ENCODE data around the gene SMCO3. TPM values are rescaled to one million over a fixed set of nuclear protein-coding genes. Genes with fewer than 3 reads are reported as not detected.
A peak's percentile ranks its signal among the peaks of the same experiment; 100 is the strongest.

SMCO3 gene
- total RNA-seq, 1 donor from 2014 or later, result not detected

DNA sequence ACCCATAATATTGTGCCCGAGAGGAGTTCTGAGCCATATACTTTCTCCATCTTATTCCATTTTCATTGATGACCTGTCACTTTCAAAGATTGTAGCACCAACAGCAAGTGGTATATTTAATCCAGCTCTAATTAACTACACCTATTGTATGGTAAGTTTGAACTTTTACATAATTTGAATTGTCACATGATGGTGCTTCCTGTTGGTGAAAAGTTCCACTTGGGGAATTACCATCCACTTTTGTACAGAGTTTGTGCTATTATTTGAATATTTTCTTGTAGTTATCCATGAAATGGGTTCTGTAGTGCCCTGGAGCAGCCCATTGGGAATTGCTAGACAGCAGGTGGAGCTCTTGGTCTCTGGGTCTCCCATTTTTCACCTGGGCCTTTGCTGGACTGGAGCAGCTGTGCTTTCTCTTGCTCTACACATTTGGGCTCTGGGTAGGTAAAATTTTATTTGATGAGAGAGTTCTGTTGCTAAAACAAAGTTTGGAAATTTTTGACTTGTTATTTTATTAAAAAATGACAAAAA lies 3.0 kb downstream of the SMCO3 start:
- Mint-ChIP-seq H3K27ac (no peak overlapping the region), H3K4me3 (no peak overlapping the region), H3K27me3 (no peaks in the 10 kb centered on the region), H3K4me1 (peaks cover 10% of the 10 kb centered on the region), H3K9me3 (no peaks in the 10 kb centered on the region), H3K36me3 (ENCODE audit: low read depth) (no peaks in the 10 kb centered on the region)
- intact Hi-C loops (cut with micrococcal nuclease), result no loop called here
- no peak for DNase-seq

DNA sequence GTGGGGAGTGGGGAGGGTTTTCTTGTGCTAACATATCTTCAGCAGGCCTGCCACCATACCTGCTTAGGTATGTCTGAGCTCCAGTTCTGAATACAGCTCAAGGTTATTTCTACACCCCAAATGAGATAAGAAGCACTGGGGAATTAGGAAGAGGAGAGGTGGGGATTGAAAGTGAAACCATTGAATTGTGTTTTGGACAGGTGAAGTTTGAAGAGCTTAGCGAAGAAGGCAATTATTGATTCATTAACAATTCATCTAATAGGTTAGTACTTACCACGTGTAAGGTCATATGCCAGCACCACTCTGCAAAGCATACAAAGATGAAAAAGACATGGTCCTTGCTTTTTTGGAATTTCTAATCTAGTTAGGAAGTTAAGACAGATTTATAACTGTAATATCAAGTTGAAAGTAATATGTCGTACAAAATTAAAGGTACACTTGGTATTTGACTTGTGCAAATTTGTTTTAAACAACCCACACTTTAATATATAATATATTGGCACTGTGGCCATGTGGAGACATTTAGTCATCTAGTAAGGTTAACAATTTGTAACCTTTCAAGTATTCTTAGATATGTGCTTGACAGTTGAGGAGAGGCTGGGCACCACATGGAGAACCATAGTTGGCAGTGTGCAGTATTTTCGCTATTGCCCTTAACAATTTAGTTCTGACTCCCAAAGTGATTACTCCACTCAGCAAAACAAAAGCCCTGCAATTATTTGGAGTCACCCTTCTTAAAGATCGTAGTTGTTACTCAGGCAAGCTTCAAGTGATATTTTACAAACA lies 3.6 kb downstream of the SMCO3 start:
- peaks cover 13% of the 10 kb centered on the region for H3K4me1 Mint-ChIP-seq
- intact Hi-C loops (cut with micrococcal nuclease), result no loop called here

GRCh38 chr12:14803830-14804160 lies 10.2 kb downstream of the SMCO3 start:
- Mint-ChIP-seq H3K4me1 (peaks cover 22% of the 10 kb centered on the region), H3K4me3 (no peak overlapping the region), H3K9me3 (no peaks in the 10 kb centered on the region), H3K27ac (no peak overlapping the region), H3K27me3 (no peaks in the 10 kb centered on the region), H3K36me3 (ENCODE audit: low read depth) (peaks cover 18% of the 10 kb centered on the region)
- intact Hi-C loops (cut with micrococcal nuclease), result loop anchor here (1.0 to 5.0 kb wide), 3 partner anchors 29 to 1079 kb away; partner anchors contain the start of genes ARHGDIB and STRAP
- no peak for DNase-seq

More for the DNA sequence above, 3.6 kb downstream of the SMCO3 start:
- no peak overlapping the region for H3K27ac Mint-ChIP-seq
- no peaks in the 10 kb centered on the region for H3K36me3 Mint-ChIP-seq (ENCODE audit: low read depth)
- H3K4me3 Mint-ChIP-seq, result no peak overlapping the region
- H3K9me3 Mint-ChIP-seq, result no peaks in the 10 kb centered on the region
- H3K27me3 Mint-ChIP-seq, result no peaks in the 10 kb centered on the region
- DNase-seq, result no peak

DNA sequence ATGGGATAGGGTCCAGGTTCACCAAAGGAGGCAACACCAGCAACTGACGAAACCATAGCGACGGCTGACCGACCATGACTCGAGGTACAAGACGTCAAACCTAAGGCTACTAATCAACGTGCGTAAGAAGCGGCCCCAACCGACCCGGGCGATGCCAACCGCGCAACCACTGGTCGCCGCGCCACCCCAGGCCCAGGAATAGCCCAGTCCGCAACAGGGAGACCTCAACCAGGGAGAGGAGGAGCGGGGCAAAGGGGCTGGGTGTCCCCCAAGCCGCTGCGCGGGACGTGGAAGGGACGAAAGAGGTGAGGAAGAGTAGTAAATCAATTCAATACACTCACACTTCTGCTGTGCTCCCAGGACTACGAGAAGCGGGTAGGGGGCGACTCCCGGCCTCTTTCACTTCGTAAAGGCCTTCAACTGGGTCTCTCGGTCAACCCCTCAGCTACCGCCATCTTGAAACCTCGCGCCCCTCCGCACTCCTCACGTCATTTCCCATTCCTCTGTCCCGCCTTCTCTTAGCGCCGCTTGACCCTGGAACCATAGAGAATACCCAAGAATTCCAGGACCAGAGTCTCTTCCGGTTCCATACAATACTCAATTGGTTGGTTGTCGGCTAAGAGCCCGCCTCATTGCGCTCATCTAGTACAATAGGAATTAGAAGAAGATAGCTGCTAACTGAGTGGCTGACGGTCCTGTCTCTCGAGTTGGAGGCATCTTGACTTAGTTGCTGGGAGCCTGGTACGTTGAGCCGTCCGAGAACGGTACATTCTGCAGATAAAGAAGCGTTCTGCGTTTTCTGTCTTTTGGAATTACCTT lies 10.8 kb downstream of the SMCO3 start, which contains the start of the genes C12orf60 and WBP11:
TSS of gene C12orf60 (plus strand) at position 660 of the 819 bp plus-strand sequence. CDS start 19,266 bp downstream, outside the sequence.
TSS of gene WBP11 (minus strand) at position 468 of the 819 bp plus-strand sequence. CDS start 2,095 bp downstream, outside the sequence.
- H3K4me3 Mint-ChIP-seq, result no peak within 1 kb of the TSS
- H3K9me3 Mint-ChIP-seq, result no peaks in the 10 kb centered on the region
- intact Hi-C loops (cut with micrococcal nuclease), result loop anchor here (1.0 to 5.0 kb wide), 3 partner anchors 29 to 1079 kb away; partner anchors contain the start of genes ARHGDIB and STRAP
- H3K27me3 Mint-ChIP-seq, result no peaks in the 10 kb centered on the region
- H3K36me3 Mint-ChIP-seq (ENCODE audit: low read depth), result peaks cover 21% of the 10 kb centered on the region
- no peak within 1 kb of the TSS for H3K27ac Mint-ChIP-seq
- DNase-seq, result peak; percentile 96
- H3K4me1 Mint-ChIP-seq, result peaks cover 22% of the 10 kb centered on the region

- no peak for DNase-seq
- H3K9me3 Mint-ChIP-seq, result no peaks in the 10 kb centered on the region
- H3K4me1 Mint-ChIP-seq, result peaks cover 22% of the 10 kb centered on the region
- H3K36me3 Mint-ChIP-seq (ENCODE audit: low read depth), result peaks cover 25% of the 10 kb centered on the region
- no peak overlapping the region for H3K27ac Mint-ChIP-seq
- no peaks in the 10 kb centered on the region for H3K27me3 Mint-ChIP-seq
- no peak overlapping the region for H3K4me3 Mint-ChIP-seq
- intact Hi-C loops (cut with micrococcal nuclease), result loop anchor here (1.0 to 5.0 kb wide), 3 partner anchors 28 to 1080 kb away; partner anchors contain the start of genes ARHGDIB and STRAP
Observed at GRCh38 chr12:14802721-14803010, 11.3 kb downstream of the SMCO3 start.

GRCh38 chr12:14802247-14802646 lies 11.7 kb downstream of the SMCO3 start:
- peaks cover 29% of the 10 kb centered on the region for H3K36me3 Mint-ChIP-seq (ENCODE audit: low read depth)
- no peaks in the 10 kb centered on the region for H3K9me3 Mint-ChIP-seq
- H3K27ac Mint-ChIP-seq, result no peak overlapping the region
- no peaks in the 10 kb centered on the region for H3K27me3 Mint-ChIP-seq
- H3K4me1 Mint-ChIP-seq, result peaks cover 25% of the 10 kb centered on the region
- no peak overlapping the region for H3K4me3 Mint-ChIP-seq
- DNase-seq, result no peak
- intact Hi-C loops (cut with micrococcal nuclease), result loop anchor here (2.0 to 5.0 kb wide), 2 partner anchors 159 to 1080 kb away; partner anchors contain the start of genes ARHGDIB and STRAP

GRCh38 chr12:14795028-14795448 lies 18.9 kb downstream of the SMCO3 start:
- H3K27me3 Mint-ChIP-seq, result no peaks in the 10 kb centered on the region
- peaks cover 76% of the 10 kb centered on the region for H3K36me3 Mint-ChIP-seq (ENCODE audit: low read depth)
- DNase-seq, result no peak
- no peak overlapping the region for H3K4me3 Mint-ChIP-seq
- H3K9me3 Mint-ChIP-seq, result no peaks in the 10 kb centered on the region
- H3K4me1 Mint-ChIP-seq, result peaks cover 6% of the 10 kb centered on the region
- intact Hi-C loops (cut with micrococcal nuclease), result no loop called here
- H3K27ac Mint-ChIP-seq, result no peak overlapping the region

- intact Hi-C loops (cut with micrococcal nuclease), result no loop called here
- H3K4me1 Mint-ChIP-seq, result peaks cover 6% of the 10 kb centered on the region
- H3K27ac Mint-ChIP-seq, result no peak overlapping the region
- no peak for DNase-seq
- H3K4me3 Mint-ChIP-seq, result no peak overlapping the region
- H3K9me3 Mint-ChIP-seq, result no peaks in the 10 kb centered on the region
- no peaks in the 10 kb centered on the region for H3K27me3 Mint-ChIP-seq
- H3K36me3 Mint-ChIP-seq (ENCODE audit: low read depth), result peaks cover 50% of the 10 kb centered on the region
Observed at GRCh38 chr12:14785568-14785967, 28.4 kb downstream of the SMCO3 start.

GRCh38 chr12:14784471-14784870 lies 29.5 kb downstream of the SMCO3 start:
- intact Hi-C loops (cut with micrococcal nuclease), result no loop called here
- no peak overlapping the region for H3K27ac Mint-ChIP-seq
- no peak overlapping the region for H3K4me3 Mint-ChIP-seq

GRCh38 chr12:14782756-14783155 lies 31.2 kb downstream of the SMCO3 start:
- Mint-ChIP-seq H3K9me3 (no peaks in the 10 kb centered on the region), H3K27me3 (no peaks in the 10 kb centered on the region), H3K4me1 (peaks cover 14% of the 10 kb centered on the region), H3K27ac (no peak overlapping the region), H3K36me3 (ENCODE audit: low read depth) (peaks cover 26% of the 10 kb centered on the region), H3K4me3 (no peak overlapping the region)
- DNase-seq, result no peak
- intact Hi-C loops (cut with micrococcal nuclease), result no loop called here

More at GRCh38 chr12:14784471-14784870, 29.5 kb downstream of the SMCO3 start:
- no peak for DNase-seq
- Mint-ChIP-seq H3K36me3 (ENCODE audit: low read depth) (peaks cover 39% of the 10 kb centered on the region), H3K9me3 (no peaks in the 10 kb centered on the region), H3K27me3 (no peaks in the 10 kb centered on the region), H3K4me1 (peaks cover 12% of the 10 kb centered on the region)

GRCh38 chr12:14781563-14781962 lies 32.4 kb downstream of the SMCO3 start:
- Mint-ChIP-seq H3K9me3 (no peaks in the 10 kb centered on the region), H3K36me3 (ENCODE audit: low read depth) (peaks cover 16% of the 10 kb centered on the region), H3K27me3 (no peaks in the 10 kb centered on the region), H3K4me1 (peaks cover 24% of the 10 kb centered on the region), H3K27ac (no peak overlapping the region), H3K4me3 (no peak overlapping the region)
- intact Hi-C loops (cut with micrococcal nuclease), result no loop called here
- DNase-seq, result no peak

DNA sequence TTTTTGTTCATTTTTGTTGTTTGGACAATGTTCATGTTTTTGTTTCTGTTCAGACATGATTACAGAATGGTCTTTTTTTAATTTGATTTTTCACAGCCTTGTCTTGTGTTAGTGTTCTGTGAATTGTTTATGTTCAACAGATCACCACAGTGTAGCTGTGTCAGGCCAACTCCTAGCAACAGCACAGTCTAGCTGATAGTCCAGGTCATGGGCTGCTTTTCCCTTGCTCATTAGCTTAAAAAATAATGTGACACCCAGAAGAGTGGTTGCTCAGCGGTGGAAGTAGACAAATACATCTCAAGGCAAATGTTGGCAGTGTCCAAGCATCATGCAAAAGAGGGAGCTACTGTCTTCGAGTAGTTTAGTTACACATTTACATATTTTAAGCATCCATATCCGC lies 33.1 kb downstream of the SMCO3 start:
- Mint-ChIP-seq H3K4me3 (no peak overlapping the region), H3K27me3 (no peaks in the 10 kb centered on the region), H3K27ac (no peak overlapping the region), H3K36me3 (ENCODE audit: low read depth) (peaks cover 12% of the 10 kb centered on the region), H3K4me1 (peaks cover 31% of the 10 kb centered on the region), H3K9me3 (no peaks in the 10 kb centered on the region)
- DNase-seq, result no peak
- intact Hi-C loops (cut with micrococcal nuclease), result no loop called here

DNA sequence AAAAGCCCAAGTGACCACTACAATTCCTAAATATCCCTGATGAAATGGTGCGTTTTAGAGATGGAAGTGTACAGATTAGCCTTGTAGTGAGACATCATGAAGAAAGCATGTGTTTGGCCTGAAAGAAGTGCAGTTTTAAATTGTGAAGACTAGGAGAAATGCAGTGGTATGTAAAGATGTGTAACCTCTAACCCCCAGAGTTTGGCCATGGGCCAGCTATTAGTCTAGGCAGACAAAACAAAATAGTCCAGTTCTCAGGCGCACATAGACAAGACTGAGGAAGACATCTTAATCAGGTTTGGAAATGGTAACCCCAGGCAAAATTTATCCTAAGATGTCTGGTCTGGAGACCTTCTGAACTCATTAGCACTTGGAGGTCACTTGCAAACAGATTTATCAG lies 34.1 kb downstream of the SMCO3 start:
- peaks cover 38% of the 10 kb centered on the region for H3K4me1 Mint-ChIP-seq
- no peaks in the 10 kb centered on the region for H3K27me3 Mint-ChIP-seq
- DNase-seq, result no peak
- no peaks in the 10 kb centered on the region for H3K9me3 Mint-ChIP-seq
- H3K27ac Mint-ChIP-seq, result no peak overlapping the region
- no peak overlapping the region for H3K4me3 Mint-ChIP-seq
- H3K36me3 Mint-ChIP-seq (ENCODE audit: low read depth), result peaks cover 14% of the 10 kb centered on the region
- intact Hi-C loops (cut with micrococcal nuclease), result loop anchor here (10.0 kb wide), 1 partner anchor 325 kb away; no protein-coding TSS in a partner anchor
